ENCODE data around the gene ADH7. TPM values are rescaled to one million over a fixed set of nuclear protein-coding genes. Genes with fewer than 3 reads are reported as not detected.

Gene ADH7
- total RNA-seq, 4 donors from 2014 or later: 0.13 to 9.9 (median 1.2) TPM; not detected in 1

- Histone ChIP-seq H3K9me3 (peaks cover 0 to 6% (median 0%) of the 10 kb centered on the region in 3 donors), H3K36me3 (no peaks in the 10 kb centered on the region), H3K4me1 (peaks cover 0 to 14% (median 7%) of the 10 kb centered on the region in 3 donors), H3K27me3 (no peaks in the 10 kb centered on the region), H3K4me3 (no peak overlapping the region), H3K27ac (peak overlapping the region in 2 of 4 donors; percentile 8 to 50)
- TF ChIP-seq POLR2A (IDR thresholded peaks at IDR 0.05) (no peak), EP300 (IDR thresholded peaks at IDR 0.05) (no peak), POLR2AphosphoS5 (IDR thresholded peaks at IDR 0.05) (peak; percentile 39), CTCF (IDR thresholded peaks at IDR 0.05) (no peak)
- ATAC-seq: no peak
- WGBS, 2 donors (ENCODE audit: low coverage in 1 of 2): 0 to 4% methylated on average over 1 to 3 of the region's 3 CpGs
These were observed 11.9 kb upstream of the ADH7 start for GRCh38 chr4:99447079-99447478.

- Histone ChIP-seq H3K9me3 (no peaks in the 10 kb centered on the region), H3K36me3 (no peaks in the 10 kb centered on the region), H3K4me3 (no peak overlapping the region), H3K27ac (peak overlapping the region in 1 of 4 donors; percentile 50), H3K27me3 (no peaks in the 10 kb centered on the region), H3K4me1 (peaks cover 3 to 16% (median 5%) of the 10 kb centered on the region in 3 donors)
- WGBS, 2 donors (ENCODE audit: low coverage in 1 of 2): 29 to 90% methylated on average over 4 of the region's 4 CpGs
- TF ChIP-seq POLR2AphosphoS5 (IDR thresholded peaks at IDR 0.05): no peak
- TF ChIP-seq EP300 (IDR thresholded peaks at IDR 0.05): no peak
- TF ChIP-seq POLR2A (IDR thresholded peaks at IDR 0.05): no peak
- no peak for TF ChIP-seq CTCF (IDR thresholded peaks at IDR 0.05)
- no peak for ATAC-seq
These were observed 3.3 kb upstream of the ADH7 start for GRCh38 chr4:99438405-99438780.

- peak overlapping the region in 3 of 4 donors; percentile 8 to 50 (median 50) for H3K27ac ChIP-seq
- WGBS, 2 donors (ENCODE audit: low coverage in 1 of 2): 73 to 86% methylated on average over 3 to 4 of the region's 5 CpGs
- H3K4me3 ChIP-seq: no peak overlapping the region
- H3K27me3 ChIP-seq: no peaks in the 10 kb centered on the region
- H3K36me3 ChIP-seq: no peaks in the 10 kb centered on the region
- H3K4me1 ChIP-seq: peaks cover 3 to 16% (median 5%) of the 10 kb centered on the region in 3 donors
- ATAC-seq: no peak
- no peaks in the 10 kb centered on the region for H3K9me3 ChIP-seq
- no peak for TF ChIP-seq POLR2AphosphoS5 (IDR thresholded peaks at IDR 0.05)
- TF ChIP-seq POLR2A (IDR thresholded peaks at IDR 0.05): no peak
- no peak for TF ChIP-seq CTCF (IDR thresholded peaks at IDR 0.05)
- no peak for TF ChIP-seq EP300 (IDR thresholded peaks at IDR 0.05)
These were observed 2.7 kb upstream of the ADH7 start for GRCh38 chr4:99437723-99438404.

- H3K27ac ChIP-seq: peak overlapping the region in 1 of 4 donors; percentile 50
- no peak for ATAC-seq
- peaks cover 3 to 16% (median 5%) of the 10 kb centered on the region in 3 donors for H3K4me1 ChIP-seq
- H3K27me3 ChIP-seq: no peaks in the 10 kb centered on the region
- TF ChIP-seq CTCF (IDR thresholded peaks at IDR 0.05) (no peak), POLR2AphosphoS5 (IDR thresholded peaks at IDR 0.05) (no peak), POLR2A (IDR thresholded peaks at IDR 0.05) (no peak), EP300 (IDR thresholded peaks at IDR 0.05) (no peak)
- H3K36me3 ChIP-seq: no peaks in the 10 kb centered on the region
- 82 to 100% methylated on average over 1 to 3 of the region's 3 CpGs for WGBS, 2 donors (ENCODE audit: low coverage in 1 of 2)
- H3K4me3 ChIP-seq: no peak overlapping the region
- no peaks in the 10 kb centered on the region for H3K9me3 ChIP-seq
These were observed 2.0 kb upstream of the ADH7 start for GRCh38 chr4:99436976-99437722.

Measured in gastroesophageal sphincter (tissue), 4 donors.